Tibial artery (tissue), 4 donors: Measurements from ENCODE around the gene ZMYND11.

Experiments used
- DNase-seq, 2 donors: peaks; one replicate each; pipeline ENCODE4 v3.0.0-alpha.2; 2019
- H3K27ac ChIP-seq, 2 donors: fragments of 200-600 bp; sonication (generic) in 1 of 2; 1 replicate in 1 of 2; 2 replicates in 1 of 2; pipeline ENCODE4 v1.5.1; 2018 to 2019; ENCODE audit warnings: mild to moderate bottlenecking in 1 of 2
- H3K27me3 ChIP-seq, 2 donors: fragments of 200-600 bp; sonication (generic) in 1 of 2; one replicate each; pipeline versions ENCODE4 v1.5.1 to v1.6.0; 2016 to 2019
- H3K36me3 ChIP-seq, 3 donors: fragments of 200-600 bp; sonication (generic) in 2 of 3; one replicate each; pipeline ENCODE4 v1.5.1; 2016 to 2019; ENCODE audit warnings: mild to moderate bottlenecking in 2 of 3
- H3K4me1 ChIP-seq, 4 donors: fragments of 200-600 bp; sonication (generic) in 2 of 4; 1 replicate in 3 of 4; 2 replicates in 1 of 4; pipeline ENCODE4 v1.5.1; 2016 to 2019
- H3K4me3 ChIP-seq, 2 donors: fragments of 200-600 bp; sonication (generic) in 1 of 2; 1 replicate in 1 of 2; 2 replicates in 1 of 2; pipeline ENCODE4 v1.5.1; 2018 to 2019; ENCODE audit warnings: mild to moderate bottlenecking in 2 of 2
- H3K9me3 ChIP-seq, 3 donors: fragments of 200-600 bp; sonication (generic) in 1 of 3; one replicate each; pipeline ENCODE4 v1.5.1; 2016 to 2019
- CTCF ChIP-seq, 2 experiments: fragments of 200-600 bp in 1 of 2; fragments of 450-650 bp in 1 of 2; IDR thresholded peaks; one replicate each; pipeline ENCODE4 v1.5.1; 2017 to 2019; ENCODE audit warnings: antibody characterized with exemption in 2 of 2, mild to moderate bottlenecking in 1 of 2, moderate library complexity in 1 of 2
- intact Hi-C: fragments of 100-400 bp; cut with DNase I; formaldehyde crosslinking; loops from one replicate; pipeline ENCODE4 v1.15.0; 2023; ENCODE audit warnings: low total_unique reads

ZMYND11 gene

DNA sequence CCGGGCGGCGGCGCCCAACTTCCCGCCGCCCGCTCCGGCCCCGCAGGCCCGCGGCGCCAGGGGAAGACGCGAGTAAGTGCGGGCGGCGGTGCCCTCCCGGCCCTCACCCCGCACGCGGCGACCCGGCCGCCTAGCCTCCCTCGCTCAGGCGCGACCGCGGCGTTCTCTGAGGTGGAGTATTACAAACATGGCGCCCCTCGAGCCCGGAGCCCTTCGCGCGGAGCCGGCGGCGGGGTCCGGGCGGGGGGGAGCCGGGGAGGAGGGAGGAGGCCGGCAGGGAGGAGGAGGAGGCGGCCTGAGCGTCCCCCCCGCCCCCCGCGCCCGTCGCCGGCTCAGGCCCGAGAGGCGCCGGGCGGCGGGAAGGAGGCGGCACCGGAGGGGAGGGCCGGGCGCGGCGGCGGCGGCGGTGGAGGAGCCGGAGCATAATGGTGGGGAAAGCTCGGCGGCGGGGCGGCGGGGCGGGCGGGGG is at the start of gene ZMYND11:
ZMYND11 (plus strand) TSS at position 324 of the 469 bp plus-strand sequence. CDS start 44,558 bp downstream, outside the sequence.
- H3K4me3 ChIP-seq, result peak within 1 kb of the TSS; percentile 72 to 93
- H3K4me1 ChIP-seq, result peaks cover 0 to 43% (median 20%) of the 10 kb centered on the region in 4 donors
- no peaks in the 10 kb centered on the region for H3K9me3 ChIP-seq
- DNase-seq, result peak; percentile 67 to 87
- peak within 1 kb of the TSS; percentile 94 to 98 for H3K27ac ChIP-seq
- H3K36me3 ChIP-seq, result no peaks in the 10 kb centered on the region
- intact Hi-C loops, result no loop called here
- H3K27me3 ChIP-seq, result no peaks in the 10 kb centered on the region
- no peak for TF ChIP-seq CTCF (IDR thresholded peaks at IDR 0.05)

DNA sequence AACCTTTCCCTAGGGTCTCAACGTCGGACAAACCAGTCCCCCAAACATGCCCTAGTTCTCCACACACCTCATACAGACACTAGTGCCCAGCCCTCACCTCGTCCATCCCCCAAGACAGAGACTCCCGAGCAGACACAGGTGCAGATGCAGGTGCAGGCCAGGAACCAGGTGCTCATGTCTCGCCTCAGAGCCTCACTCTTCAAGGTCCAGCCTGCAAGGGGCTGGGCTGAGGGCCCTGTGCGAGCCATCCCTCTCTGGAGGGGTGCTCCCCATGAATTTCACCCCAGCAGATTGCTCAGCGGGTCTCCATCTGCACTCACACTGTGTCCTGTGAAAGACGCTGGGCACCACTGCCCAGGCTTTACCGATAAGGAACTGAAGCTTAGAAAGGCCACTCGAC is 49.2 kb upstream of the ZMYND11 start:
- H3K9me3 ChIP-seq, result no peaks in the 10 kb centered on the region
- intact Hi-C loops, result no loop called here
- no peak for TF ChIP-seq CTCF (IDR thresholded peaks at IDR 0.05)
- no peaks in the 10 kb centered on the region for H3K36me3 ChIP-seq
- peaks cover 0 to 33% of the 10 kb centered on the region in 2 donors for H3K27me3 ChIP-seq
- H3K4me3 ChIP-seq, result no peak overlapping the region
- H3K27ac ChIP-seq, result no peak overlapping the region
- no peak for DNase-seq
- no peaks in the 10 kb centered on the region for H3K4me1 ChIP-seq

DNA sequence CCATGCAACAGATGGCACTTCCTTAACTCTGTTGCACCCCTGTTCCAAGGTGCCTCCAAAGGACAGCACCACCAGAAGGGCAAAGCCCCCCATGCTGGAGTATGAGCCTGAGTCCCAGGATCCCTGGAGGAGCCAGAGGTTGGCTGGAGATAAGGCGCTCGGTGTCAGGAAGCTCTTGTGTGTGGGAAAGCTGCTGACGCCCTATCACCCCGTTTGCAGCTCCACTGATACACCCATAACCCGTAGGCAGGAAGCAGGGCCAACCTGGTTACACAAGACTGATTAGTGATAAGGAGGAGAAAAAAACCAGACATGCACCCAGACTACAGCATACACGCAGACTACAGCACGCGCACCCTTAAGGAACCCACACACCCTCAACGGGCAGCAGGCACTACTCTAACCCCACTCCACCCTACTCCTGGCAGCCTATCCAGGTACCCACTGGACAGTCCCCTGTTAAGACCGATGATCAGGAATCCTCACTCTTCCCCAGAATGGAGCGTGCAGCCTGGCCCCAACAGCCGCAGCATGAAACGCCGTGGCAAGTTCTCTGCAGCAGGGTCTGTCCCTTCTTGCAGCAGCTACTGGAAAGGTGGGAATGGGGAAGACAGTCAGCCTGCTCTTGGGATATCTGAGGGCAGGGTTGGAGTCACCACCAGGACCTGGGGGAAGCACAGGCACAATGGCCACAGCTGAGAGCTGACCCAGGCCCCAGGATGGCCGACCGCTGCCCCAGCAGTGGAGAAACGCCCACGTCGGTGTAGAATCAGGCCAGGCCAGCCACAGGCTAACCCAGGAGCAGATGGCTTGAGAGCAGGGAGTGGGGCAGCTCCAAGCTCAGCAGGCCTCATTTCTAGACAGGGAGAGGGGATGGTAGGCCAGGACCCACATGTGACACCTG is 47.8 kb upstream of the ZMYND11 start:
- intact Hi-C loops, result no loop called here

GRCh38 chr10:88253-88652 is 47.0 kb upstream of the ZMYND11 start:
- Histone ChIP-seq H3K27ac (no peak overlapping the region), H3K36me3 (no peaks in the 10 kb centered on the region), H3K4me3 (no peak overlapping the region), H3K9me3 (no peaks in the 10 kb centered on the region), H3K27me3 (peaks cover 0 to 19% of the 10 kb centered on the region in 2 donors), H3K4me1 (no peaks in the 10 kb centered on the region)
- no peak for TF ChIP-seq CTCF (IDR thresholded peaks at IDR 0.05)
- no peak for DNase-seq
- intact Hi-C loops, result no loop called here

More for the DNA sequence above, 47.8 kb upstream of the ZMYND11 start:
- no peaks in the 10 kb centered on the region for H3K4me1 ChIP-seq
- TF ChIP-seq CTCF (IDR thresholded peaks at IDR 0.05), result no peak
- H3K4me3 ChIP-seq, result no peak overlapping the region
- no peaks in the 10 kb centered on the region for H3K36me3 ChIP-seq
- H3K27ac ChIP-seq, result no peak overlapping the region
- DNase-seq, result no peak
- peaks cover 0 to 22% of the 10 kb centered on the region in 2 donors for H3K27me3 ChIP-seq
- H3K9me3 ChIP-seq, result no peaks in the 10 kb centered on the region

GRCh38 chr10:89248-89647 is 46.0 kb upstream of the ZMYND11 start:
- Histone ChIP-seq H3K27ac (no peak overlapping the region), H3K4me1 (no peaks in the 10 kb centered on the region), H3K4me3 (no peak overlapping the region), H3K27me3 (peaks cover 0 to 11% of the 10 kb centered on the region in 2 donors), H3K9me3 (no peaks in the 10 kb centered on the region), H3K36me3 (no peaks in the 10 kb centered on the region)
- DNase-seq, result no peak
- intact Hi-C loops, result no loop called here
- no peak for TF ChIP-seq CTCF (IDR thresholded peaks at IDR 0.05)
